ENCODE measurements around the gene DUSP28.
A peak's percentile ranks its signal among the peaks of the same experiment; 100 is the strongest.

Gene DUSP28

GRCh38 chr2:240584486-240585031 lies 24.4 kb downstream of the DUSP28 start:
- H3K9ac ChIP-seq (ENCODE audit: low read length), result no peak overlapping the region
- no peak overlapping the region for H3K27ac ChIP-seq (ENCODE audit: low read depth, low read length)
- H3K36me3 ChIP-seq (ENCODE audit: control insufficient read depth, insufficient read depth, low read length), result 0 out of 2 replicates have a peak, but pooled peaks cover 2% of the 10 kb centered on the region
- H3K27me3 ChIP-seq (ENCODE audit: control insufficient read depth, insufficient read depth, low read length), result no peaks in the 10 kb centered on the region
- H3K4me3 ChIP-seq (ENCODE audit: low read depth, low read length), result peak overlapping the region; percentile 78
- H3K9me3 ChIP-seq (ENCODE audit: control insufficient read depth, insufficient read depth, low read depth, low read length), result no peaks in the 10 kb centered on the region
- H3K4me1 ChIP-seq (ENCODE audit: control insufficient read depth, insufficient read depth, low read length), result peaks cover 38% of the 10 kb centered on the region

- no peak overlapping the region for H3K9ac ChIP-seq (ENCODE audit: low read length)
- no peaks in the 10 kb centered on the region for H3K27me3 ChIP-seq (ENCODE audit: control insufficient read depth, insufficient read depth, low read length)
- H3K36me3 ChIP-seq (ENCODE audit: control insufficient read depth, insufficient read depth, low read length), result peaks cover 7% of the 10 kb centered on the region; the same call in 1 of the 2 replicates
- peaks cover 32% of the 10 kb centered on the region for H3K4me1 ChIP-seq (ENCODE audit: control insufficient read depth, insufficient read depth, low read length)
- no peak overlapping the region for H3K27ac ChIP-seq (ENCODE audit: low read depth, low read length)
- H3K9me3 ChIP-seq (ENCODE audit: control insufficient read depth, insufficient read depth, low read depth, low read length), result no peaks in the 10 kb centered on the region
- H3K4me3 ChIP-seq (ENCODE audit: low read depth, low read length), result peak overlapping the region; percentile 78
Observed at GRCh38 chr2:240585101-240585500, 24.9 kb downstream of the DUSP28 start.

GRCh38 chr2:240585681-240586197 lies 25.6 kb downstream of the DUSP28 start:
- H3K9ac ChIP-seq (ENCODE audit: low read length), result peak overlapping the region; percentile 77
- H3K9me3 ChIP-seq (ENCODE audit: control insufficient read depth, insufficient read depth, low read depth, low read length), result no peaks in the 10 kb centered on the region
- peak overlapping the region; percentile 78 for H3K4me3 ChIP-seq (ENCODE audit: low read depth, low read length)
- peaks cover 13% of the 10 kb centered on the region for H3K36me3 ChIP-seq (ENCODE audit: control insufficient read depth, insufficient read depth, low read length)
- H3K4me1 ChIP-seq (ENCODE audit: control insufficient read depth, insufficient read depth, low read length), result peaks cover 26% of the 10 kb centered on the region
- H3K27ac ChIP-seq (ENCODE audit: low read depth, low read length), result 0 out of 2 replicates have a peak overlapping the region, but pooled peaks have one; percentile 85
- H3K27me3 ChIP-seq (ENCODE audit: control insufficient read depth, insufficient read depth, low read length), result no peaks in the 10 kb centered on the region

- H3K36me3 ChIP-seq (ENCODE audit: control insufficient read depth, insufficient read depth, low read length), result peaks cover 20% of the 10 kb centered on the region
- peak within 1 kb of the TSS; percentile 85 for H3K27ac ChIP-seq (ENCODE audit: low read depth, low read length)
- peaks cover 26% of the 10 kb centered on the region for H3K4me1 ChIP-seq (ENCODE audit: control insufficient read depth, insufficient read depth, low read length)
- H3K9ac ChIP-seq (ENCODE audit: low read length), result peak within 1 kb of the TSS; percentile 77
- no peaks in the 10 kb centered on the region for H3K27me3 ChIP-seq (ENCODE audit: control insufficient read depth, insufficient read depth, low read length)
- no peaks in the 10 kb centered on the region for H3K9me3 ChIP-seq (ENCODE audit: control insufficient read depth, insufficient read depth, low read depth, low read length)
- H3K4me3 ChIP-seq (ENCODE audit: low read depth, low read length), result peak within 1 kb of the TSS; percentile 78
Observed at GRCh38 chr2:240586198-240586918, 26.2 kb downstream of the DUSP28 start, which contains the start of gene CAPN10. Gene CAPN10 (plus strand): TSS chr2:240586734. CDS start chr2:240586912, 178 bp downstream.

- H3K4me1 ChIP-seq (ENCODE audit: control insufficient read depth, insufficient read depth, low read length), result peaks cover 24% of the 10 kb centered on the region
- peaks cover 28% of the 10 kb centered on the region for H3K36me3 ChIP-seq (ENCODE audit: control insufficient read depth, insufficient read depth, low read length)
- H3K9ac ChIP-seq (ENCODE audit: low read length), result peak overlapping the region; percentile 56
- H3K4me3 ChIP-seq (ENCODE audit: low read depth, low read length), result peak overlapping the region; percentile 78
- peak overlapping the region; percentile 85; the same call in 1 of the 2 replicates for H3K27ac ChIP-seq (ENCODE audit: low read depth, low read length)
- no peaks in the 10 kb centered on the region for H3K9me3 ChIP-seq (ENCODE audit: control insufficient read depth, insufficient read depth, low read depth, low read length)
- H3K27me3 ChIP-seq (ENCODE audit: control insufficient read depth, insufficient read depth, low read length), result no peaks in the 10 kb centered on the region
Observed at GRCh38 chr2:240586919-240587800, 27.0 kb downstream of the DUSP28 start.

GRCh38 chr2:240588006-240588655 lies 28.0 kb downstream of the DUSP28 start:
- Histone ChIP-seq H3K27me3 (ENCODE audit: control insufficient read depth, insufficient read depth, low read length) (no peaks in the 10 kb centered on the region), H3K4me1 (ENCODE audit: control insufficient read depth, insufficient read depth, low read length) (peaks cover 18% of the 10 kb centered on the region), H3K9me3 (ENCODE audit: control insufficient read depth, insufficient read depth, low read depth, low read length) (no peaks in the 10 kb centered on the region), H3K4me3 (ENCODE audit: low read depth, low read length) (peak overlapping the region; percentile 78), H3K9ac (ENCODE audit: low read length) (no peak overlapping the region), H3K36me3 (ENCODE audit: control insufficient read depth, insufficient read depth, low read length) (peaks cover 34% of the 10 kb centered on the region), H3K27ac (ENCODE audit: low read depth, low read length) (no peak overlapping the region)

- Histone ChIP-seq H3K4me1 (ENCODE audit: control insufficient read depth, insufficient read depth, low read length) (peaks cover 18% of the 10 kb centered on the region), H3K4me3 (ENCODE audit: low read depth, low read length) (no peak overlapping the region), H3K27ac (ENCODE audit: low read depth, low read length) (no peak overlapping the region), H3K9ac (ENCODE audit: low read length) (no peak overlapping the region), H3K36me3 (ENCODE audit: control insufficient read depth, insufficient read depth, low read length) (peaks cover 39% of the 10 kb centered on the region), H3K27me3 (ENCODE audit: control insufficient read depth, insufficient read depth, low read length) (no peaks in the 10 kb centered on the region), H3K9me3 (ENCODE audit: control insufficient read depth, insufficient read depth, low read depth, low read length) (no peaks in the 10 kb centered on the region)
Observed at GRCh38 chr2:240588669-240589068, 28.5 kb downstream of the DUSP28 start.

GRCh38 chr2:240589375-240589774 lies 29.2 kb downstream of the DUSP28 start:
- no peak overlapping the region for H3K9ac ChIP-seq (ENCODE audit: low read length)
- no peak overlapping the region for H3K4me3 ChIP-seq (ENCODE audit: low read depth, low read length)
- H3K27ac ChIP-seq (ENCODE audit: low read depth, low read length), result no peak overlapping the region
- no peaks in the 10 kb centered on the region for H3K27me3 ChIP-seq (ENCODE audit: control insufficient read depth, insufficient read depth, low read length)
- peaks cover 41% of the 10 kb centered on the region for H3K36me3 ChIP-seq (ENCODE audit: control insufficient read depth, insufficient read depth, low read length)
- H3K4me1 ChIP-seq (ENCODE audit: control insufficient read depth, insufficient read depth, low read length), result peaks cover 18% of the 10 kb centered on the region
- no peaks in the 10 kb centered on the region for H3K9me3 ChIP-seq (ENCODE audit: control insufficient read depth, insufficient read depth, low read depth, low read length)

- H3K9ac ChIP-seq (ENCODE audit: low read length), result no peak overlapping the region
- H3K4me1 ChIP-seq (ENCODE audit: control insufficient read depth, insufficient read depth, low read length), result peaks cover 13% of the 10 kb centered on the region
- H3K27me3 ChIP-seq (ENCODE audit: control insufficient read depth, insufficient read depth, low read length), result no peaks in the 10 kb centered on the region
- H3K36me3 ChIP-seq (ENCODE audit: control insufficient read depth, insufficient read depth, low read length), result peaks cover 41% of the 10 kb centered on the region
- H3K4me3 ChIP-seq (ENCODE audit: low read depth, low read length), result no peak overlapping the region
- H3K9me3 ChIP-seq (ENCODE audit: control insufficient read depth, insufficient read depth, low read depth, low read length), result no peaks in the 10 kb centered on the region
- no peak overlapping the region for H3K27ac ChIP-seq (ENCODE audit: low read depth, low read length)
Observed at GRCh38 chr2:240589850-240590525, 29.8 kb downstream of the DUSP28 start.

GRCh38 chr2:240590681-240591111 lies 30.5 kb downstream of the DUSP28 start:
- no peak overlapping the region for H3K9ac ChIP-seq (ENCODE audit: low read length)
- H3K4me1 ChIP-seq (ENCODE audit: control insufficient read depth, insufficient read depth, low read length), result peaks cover 9% of the 10 kb centered on the region
- H3K4me3 ChIP-seq (ENCODE audit: low read depth, low read length), result no peak overlapping the region
- H3K27ac ChIP-seq (ENCODE audit: low read depth, low read length), result no peak overlapping the region
- H3K36me3 ChIP-seq (ENCODE audit: control insufficient read depth, insufficient read depth, low read length), result peaks cover 41% of the 10 kb centered on the region
- H3K9me3 ChIP-seq (ENCODE audit: control insufficient read depth, insufficient read depth, low read depth, low read length), result no peaks in the 10 kb centered on the region
- H3K27me3 ChIP-seq (ENCODE audit: control insufficient read depth, insufficient read depth, low read length), result no peaks in the 10 kb centered on the region

Measured in HUES6 (cell line).